ENCODE measurements around the gene TEX52.
"Not testable (repeated sequence)": the region's sequence is repeated elsewhere in the genome, so short reads cannot be mapped to it uniquely, and the experiment has no call there.

The TEX52 gene

DNA sequence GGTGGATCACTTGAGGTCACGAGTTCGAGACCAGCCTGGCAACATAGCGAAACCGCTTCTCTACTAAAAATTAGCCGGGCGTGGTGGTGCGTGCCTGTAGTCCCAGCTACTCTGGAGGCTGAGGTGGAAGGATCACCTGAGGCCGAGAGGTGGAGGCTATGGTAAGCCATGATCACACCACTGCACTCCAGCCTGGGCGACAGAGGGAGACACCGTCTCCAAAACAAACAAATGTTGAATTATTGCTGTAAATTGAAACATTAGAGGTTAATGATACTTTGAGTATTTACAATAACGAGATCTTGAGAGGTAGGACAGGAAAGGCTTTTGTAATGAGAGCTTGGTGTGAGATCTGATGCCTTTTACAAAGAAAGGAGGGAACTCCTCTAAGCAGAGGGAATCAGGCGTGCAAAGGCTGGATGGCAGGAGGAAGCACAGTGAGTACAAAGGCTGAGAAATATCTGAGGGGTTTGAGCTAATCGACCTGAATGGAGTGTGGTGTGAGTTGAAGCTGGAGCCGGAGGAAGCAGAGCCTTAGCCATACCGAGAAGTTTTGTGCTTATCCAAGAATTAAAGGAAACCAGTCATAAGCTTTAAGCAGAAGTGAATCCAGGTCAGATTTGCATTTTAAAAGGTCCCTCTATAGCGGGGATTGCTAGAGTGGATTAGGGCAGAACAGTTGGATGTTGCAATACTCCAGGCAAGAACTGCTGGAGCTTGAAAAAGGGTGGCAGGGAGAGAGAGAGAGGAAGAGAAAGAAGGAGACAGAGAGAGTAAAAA lies 21.3 kb upstream of the TEX52 start:
- H3K9me3 ChIP-seq (replicated peaks; ENCODE audit: insufficient read depth, low read length) = no peaks in the 10 kb centered on the region
- H3K9ac ChIP-seq (ENCODE audit: low read length) = peak overlapping the region; percentile 86
- peak overlapping the region; percentile 61; the same call in 1 of the 2 replicates for H3K27ac ChIP-seq (ENCODE audit: low read length)
- H3F3A ChIP-seq (ENCODE audit: insufficient read depth, low read length) = peaks cover 6% of the 10 kb centered on the region
- no peaks in the 10 kb centered on the region for H3K9me2 ChIP-seq (replicated peaks; ENCODE audit: insufficient read depth, low read length)
- H3K4me2 ChIP-seq (ENCODE audit: low read depth, low read length) = peak overlapping the region; percentile 64
- H4K20me1 ChIP-seq (ENCODE audit: insufficient read depth, low read length) = no peaks in the 10 kb centered on the region
- H3K36me3 ChIP-seq (replicated peaks; ENCODE audit: insufficient read depth, low read length) = no peaks in the 10 kb centered on the region; the same call in 1 of the 2 replicates
- H2AFZ ChIP-seq (ENCODE audit: low read length) = 0 out of 2 replicates have a peak overlapping the region, but pooled peaks have one; percentile 2
- peaks cover 9% of the 10 kb centered on the region; the same call in 1 of the 2 replicates for H3K4me1 ChIP-seq (ENCODE audit: low read length)
- H3K79me2 ChIP-seq (ENCODE audit: low read length) = peaks cover 94% of the 10 kb centered on the region
- peak overlapping the region; percentile 91 for H3K4me3 ChIP-seq (ENCODE audit: low read length)
- TF ChIP-seq, protein P1, sequence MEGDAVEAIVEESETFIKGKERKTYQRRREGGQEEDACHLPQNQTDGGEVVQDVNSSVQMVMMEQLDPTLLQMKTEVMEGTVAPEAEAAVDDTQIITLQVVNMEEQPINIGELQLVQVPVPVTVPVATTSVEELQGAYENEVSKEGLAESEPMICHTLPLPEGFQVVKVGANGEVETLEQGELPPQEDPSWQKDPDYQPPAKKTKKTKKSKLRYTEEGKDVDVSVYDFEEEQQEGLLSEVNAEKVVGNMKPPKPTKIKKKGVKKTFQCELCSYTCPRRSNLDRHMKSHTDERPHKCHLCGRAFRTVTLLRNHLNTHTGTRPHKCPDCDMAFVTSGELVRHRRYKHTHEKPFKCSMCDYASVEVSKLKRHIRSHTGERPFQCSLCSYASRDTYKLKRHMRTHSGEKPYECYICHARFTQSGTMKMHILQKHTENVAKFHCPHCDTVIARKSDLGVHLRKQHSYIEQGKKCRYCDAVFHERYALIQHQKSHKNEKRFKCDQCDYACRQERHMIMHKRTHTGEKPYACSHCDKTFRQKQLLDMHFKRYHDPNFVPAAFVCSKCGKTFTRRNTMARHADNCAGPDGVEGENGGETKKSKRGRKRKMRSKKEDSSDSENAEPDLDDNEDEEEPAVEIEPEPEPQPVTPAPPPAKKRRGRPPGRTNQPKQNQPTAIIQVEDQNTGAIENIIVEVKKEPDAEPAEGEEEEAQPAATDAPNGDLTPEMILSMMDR (IDR thresholded peaks at IDR 0.05; ENCODE audit: low read length) = no peak
- no peak for TF ChIP-seq EZH2phosphoT487 (IDR thresholded peaks at IDR 0.05; ENCODE audit: low read length)
- no peak for TF ChIP-seq EZH2 (optimal IDR thresholded peaks at IDR 0.05; ENCODE audit: low read depth, low read length)
- no peak for DNase-seq
- H3K27me3 ChIP-seq (replicated peaks; ENCODE audit: insufficient read depth, low read length) = no peaks in the 10 kb centered on the region

DNA sequence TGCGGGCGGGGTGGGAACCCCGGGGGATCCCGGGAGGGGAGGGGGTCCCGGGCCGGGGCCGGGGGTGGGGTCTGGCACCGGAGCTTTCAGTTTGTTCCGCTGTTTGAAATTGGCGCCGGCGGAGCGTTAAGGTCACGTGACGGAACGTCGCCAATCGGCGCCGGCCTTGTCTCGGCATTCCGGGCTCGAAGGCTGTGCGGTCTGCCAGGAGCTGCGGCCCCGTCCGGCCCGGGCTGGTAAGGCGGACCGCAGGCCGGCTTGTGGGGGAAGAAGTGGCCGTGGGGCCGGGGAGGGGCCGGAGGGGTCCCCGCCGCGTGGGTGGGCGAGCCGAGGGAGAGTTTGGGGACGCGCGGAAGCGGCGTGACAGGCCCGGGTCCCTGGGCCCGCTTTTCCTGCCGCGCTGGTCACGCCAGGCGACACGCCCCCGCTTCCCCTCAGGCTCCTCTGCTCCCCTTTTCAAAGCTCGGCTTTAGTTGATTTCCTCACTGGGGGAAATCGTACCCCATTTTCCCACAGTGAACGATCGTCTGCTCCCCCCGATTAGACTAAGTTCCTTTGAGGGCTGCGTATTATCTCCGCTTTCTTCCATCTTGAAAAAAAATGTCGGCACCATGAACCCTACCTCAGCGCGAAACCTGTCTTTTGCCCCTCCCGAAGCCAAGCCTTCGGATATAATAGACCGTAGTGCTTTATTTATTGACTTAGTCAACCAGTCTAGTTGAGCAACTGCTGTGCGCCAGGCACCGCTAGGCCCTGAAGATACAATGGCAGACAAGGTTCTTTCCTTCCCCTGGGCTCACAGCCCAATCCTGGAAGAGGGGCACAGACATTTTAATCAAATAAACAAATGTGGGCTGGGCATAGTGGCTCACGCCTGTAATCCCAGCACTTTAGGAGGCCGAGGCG lies 20.5 kb upstream of the TEX52 start, which contains the start of the genes FOXM1 and RHNO1:
Gene FOXM1 (minus strand): TSS at position 128 of the 906 bp plus-strand sequence. CDS start 2,696 bp downstream, outside the sequence.
Gene RHNO1 (plus strand): TSS at position 177 of the 906 bp plus-strand sequence. CDS start 8,144 bp downstream, outside the sequence.
- Histone ChIP-seq H3K36me3 (replicated peaks; ENCODE audit: insufficient read depth, low read length) (no peaks in the 10 kb centered on the region; the same call in 1 of the 2 replicates), H3F3A (ENCODE audit: insufficient read depth, low read length) (peaks cover 6% of the 10 kb centered on the region), H4K20me1 (ENCODE audit: insufficient read depth, low read length) (no peaks in the 10 kb centered on the region), H3K4me3 (ENCODE audit: low read length) (peak within 1 kb of the TSS; percentile 91), H3K9me2 (replicated peaks; ENCODE audit: insufficient read depth, low read length) (no peaks in the 10 kb centered on the region), H3K9me3 (replicated peaks; ENCODE audit: insufficient read depth, low read length) (no peaks in the 10 kb centered on the region), H3K4me2 (ENCODE audit: low read depth, low read length) (peak within 1 kb of the TSS; percentile 99), H3K27ac (ENCODE audit: low read length) (peak within 1 kb of the TSS; percentile 69), H3K79me2 (ENCODE audit: low read length) (peaks cover 93% of the 10 kb centered on the region), H3K9ac (ENCODE audit: low read length) (peak within 1 kb of the TSS; percentile 86), H2AFZ (ENCODE audit: low read length) (peak within 1 kb of the TSS; percentile 94), H3K27me3 (replicated peaks; ENCODE audit: insufficient read depth, low read length) (no peaks in the 10 kb centered on the region), H3K4me1 (ENCODE audit: low read length) (peaks cover 9% of the 10 kb centered on the region; the same call in 1 of the 2 replicates)
- TF ChIP-seq EZH2 (optimal IDR thresholded peaks at IDR 0.05; ENCODE audit: low read depth, low read length) = no peak
- TF ChIP-seq, protein P1 (IDR thresholded peaks at IDR 0.05; ENCODE audit: low read length) = no peak
- no peak for TF ChIP-seq EZH2phosphoT487 (IDR thresholded peaks at IDR 0.05; ENCODE audit: low read length)
- DNase-seq = peak; percentile 91

DNA sequence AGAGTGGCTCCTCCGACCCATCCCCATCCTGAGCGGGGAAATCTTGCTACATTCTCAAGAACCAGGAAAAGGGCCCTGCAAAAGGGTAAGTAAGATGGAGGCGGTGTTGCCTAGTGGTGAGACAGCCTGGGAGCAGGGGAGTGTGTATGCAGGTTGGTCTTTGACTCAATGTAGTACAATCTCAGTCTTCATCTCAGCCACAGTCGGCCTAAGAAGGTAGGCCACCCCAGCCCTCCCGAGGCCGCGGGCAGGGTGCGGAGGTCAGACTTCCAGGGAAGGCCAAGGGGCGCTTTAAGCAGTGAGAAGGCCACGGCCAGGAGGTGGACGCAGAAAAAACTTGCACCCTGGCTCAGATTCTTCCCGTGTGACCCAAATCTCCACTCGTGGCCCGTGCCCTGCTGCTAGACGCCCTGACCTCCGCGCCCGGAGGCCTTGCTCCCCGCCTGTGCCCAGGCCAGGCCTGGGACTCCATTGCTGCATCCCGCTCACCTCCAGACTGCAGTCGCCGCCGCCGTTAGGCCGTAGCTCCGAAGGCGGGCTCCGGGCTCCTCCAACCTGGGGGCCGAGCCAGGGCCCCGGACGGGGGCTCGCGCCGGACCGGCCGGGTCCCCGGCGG lies 19.7 kb upstream of the TEX52 start:
- H3K36me3 ChIP-seq (replicated peaks; ENCODE audit: insufficient read depth, low read length) = peaks cover 3% of the 10 kb centered on the region; the same call in 1 of the 2 replicates
- peak overlapping the region; percentile 82 for H2AFZ ChIP-seq (ENCODE audit: low read length)
- peak overlapping the region; percentile 91 for H3K4me3 ChIP-seq (ENCODE audit: low read length)
- no peaks in the 10 kb centered on the region for H4K20me1 ChIP-seq (ENCODE audit: insufficient read depth, low read length)
- peaks cover 93% of the 10 kb centered on the region for H3K79me2 ChIP-seq (ENCODE audit: low read length)
- H3K27me3 ChIP-seq (replicated peaks; ENCODE audit: insufficient read depth, low read length) = no peaks in the 10 kb centered on the region
- no peaks in the 10 kb centered on the region for H3K9me2 ChIP-seq (replicated peaks; ENCODE audit: insufficient read depth, low read length)
- H3K9ac ChIP-seq (ENCODE audit: low read length) = peak overlapping the region; percentile 86
- H3K9me3 ChIP-seq (replicated peaks; ENCODE audit: insufficient read depth, low read length) = no peaks in the 10 kb centered on the region
- H3K27ac ChIP-seq (ENCODE audit: low read length) = peak overlapping the region; percentile 69
- H3K4me1 ChIP-seq (ENCODE audit: low read length) = peaks cover 9% of the 10 kb centered on the region; the same call in 1 of the 2 replicates
- TF ChIP-seq EZH2phosphoT487 (IDR thresholded peaks at IDR 0.05; ENCODE audit: low read length) = no peak
- TF ChIP-seq, protein P1 (IDR thresholded peaks at IDR 0.05; ENCODE audit: low read length) = no peak
- no peak for TF ChIP-seq EZH2 (optimal IDR thresholded peaks at IDR 0.05; ENCODE audit: low read depth, low read length)
- H3K4me2 ChIP-seq (ENCODE audit: low read depth, low read length) = peak overlapping the region; percentile 99
- peak; percentile 14 for DNase-seq
- H3F3A ChIP-seq (ENCODE audit: insufficient read depth, low read length) = peaks cover 6% of the 10 kb centered on the region

DNA sequence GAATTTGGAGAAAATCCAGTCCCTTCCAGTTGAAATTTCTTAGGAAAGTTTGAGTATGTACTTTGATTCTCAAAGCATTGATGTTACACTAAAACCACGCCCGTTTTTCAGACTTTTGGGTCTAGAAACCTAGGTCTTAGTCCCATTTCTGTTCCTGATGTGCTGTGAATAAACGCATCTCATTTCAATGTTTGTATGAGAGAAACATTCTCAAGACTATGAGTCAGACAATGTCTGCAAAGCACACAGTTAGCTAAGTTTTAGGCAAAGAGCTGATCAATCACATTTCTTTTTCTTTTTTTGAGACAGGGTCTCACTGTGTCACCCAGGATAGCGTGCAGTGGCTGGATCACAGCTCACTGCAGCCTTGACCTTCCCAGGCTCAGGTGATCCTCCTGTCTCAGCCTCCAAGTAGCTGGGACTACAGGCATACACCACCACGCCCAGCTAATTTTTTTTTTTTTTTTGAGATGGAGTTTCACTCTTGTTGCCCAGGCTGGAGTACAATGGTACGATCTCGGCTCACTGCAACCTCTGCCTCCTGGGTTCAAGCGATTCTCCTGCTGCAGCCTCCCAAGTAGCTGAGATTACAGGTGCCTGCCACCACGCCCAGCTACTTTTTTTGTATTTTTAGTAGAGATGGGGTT lies 12.3 kb upstream of the TEX52 start:
- not testable (repeated sequence) for H3K36me3 ChIP-seq (replicated peaks; ENCODE audit: insufficient read depth, low read length); DNase-seq; H3K9ac ChIP-seq (ENCODE audit: low read length); H3K27ac ChIP-seq (ENCODE audit: low read length); H2AFZ ChIP-seq (ENCODE audit: low read length); H3K4me2 ChIP-seq (ENCODE audit: low read depth, low read length); H3K9me3 ChIP-seq (replicated peaks; ENCODE audit: insufficient read depth, low read length); H3F3A ChIP-seq (ENCODE audit: insufficient read depth, low read length); H3K4me3 ChIP-seq (ENCODE audit: low read length); H3K27me3 ChIP-seq (replicated peaks; ENCODE audit: insufficient read depth, low read length); H3K4me1 ChIP-seq (ENCODE audit: low read length); H4K20me1 ChIP-seq (ENCODE audit: insufficient read depth, low read length); H3K9me2 ChIP-seq (replicated peaks; ENCODE audit: insufficient read depth, low read length)
- peaks cover 29% of the 10 kb centered on the region for H3K79me2 ChIP-seq (ENCODE audit: low read length)
